H1 (cell line): ENCODE data around the gene VENTX.

Experiments used
- CHD2 ChIP-seq: IDR thresholded peaks from 2 replicates; pipeline ENCODE4 v1.6.1; 2012; ENCODE audit warnings: low read length, improper control_type of control experiment
- CTCF ChIP-seq, 3 experiments: IDR thresholded peaks; 1 replicate in 2 of 3; 2 replicates in 1 of 3; pipeline versions ENCODE4 v1.5.1 to v1.6.1; 2011; ENCODE audit warnings: low read length in 3 of 3, mild to moderate bottlenecking in 3 of 3, inconsistent platforms in 2 of 3, low read depth in 1 of 3, moderate library complexity in 1 of 3; ENCODE audit not compliant: insufficient read depth in 1 of 3; ENCODE audit errors: control extremely low read depth in 1 of 3
- NANOG ChIP-seq: IDR thresholded peaks from 2 replicates; pipeline ENCODE4 v1.6.1; 2011; ENCODE audit warnings: low read length, low read depth, mild to moderate bottlenecking, inconsistent platforms; ENCODE audit not compliant: insufficient read depth, poor library complexity, severe bottlenecking
- POLR2A ChIP-seq, 2 experiments: IDR thresholded peaks; 1 replicate in 1 of 2; 2 replicates in 1 of 2; pipeline ENCODE4 v1.6.1; 2011; ENCODE audit warnings: low read depth in 2 of 2, low read length in 2 of 2, mild to moderate bottlenecking in 2 of 2; ENCODE audit errors: control extremely low read depth in 1 of 2
- RAD21 ChIP-seq, 2 experiments: IDR thresholded peaks in 1 of 2; conservative IDR thresholded peaks in 1 of 2; 2 replicates each; pipeline ENCODE4 v1.6.1; 2011; ENCODE audit warnings: low read depth in 2 of 2, low read length in 2 of 2, improper control_type of control experiment in 1 of 2, inconsistent platforms in 1 of 2, mild to moderate bottlenecking in 1 of 2, moderate library complexity in 1 of 2
- SP4 ChIP-seq: IDR thresholded peaks from 2 replicates; pipeline ENCODE4 v1.6.1; 2012; ENCODE audit warnings: low read length, inconsistent platforms

GRCh38 chr10:133267293-133267692 is 29.6 kb downstream of the VENTX start:
- TF ChIP-seq CTCF (IDR thresholded peaks at IDR 0.05; ENCODE audit: control extremely low read depth in 1 of 3, insufficient read depth in 1 of 3, low read depth in 1 of 3, low read length in 3 of 3) = no peak
- TF ChIP-seq SP4 = no peak
- no peak for TF ChIP-seq CHD2
- no peak for TF ChIP-seq NANOG
- no peak for TF ChIP-seq POLR2A (IDR thresholded peaks at IDR 0.05; ENCODE audit: control extremely low read depth in 1 of 2, low read depth in 2 of 2, low read length in 2 of 2)
- TF ChIP-seq RAD21 (IDR thresholded peaks at IDR 0.05 in 1 of 2, conservative IDR thresholded peaks at IDR 0.05 in 1 of 2; ENCODE audit: low read depth in 2 of 2, low read length in 2 of 2) = no peak
